ENCODE measurements around the gene MYO16.

The MYO16 gene

DNA sequence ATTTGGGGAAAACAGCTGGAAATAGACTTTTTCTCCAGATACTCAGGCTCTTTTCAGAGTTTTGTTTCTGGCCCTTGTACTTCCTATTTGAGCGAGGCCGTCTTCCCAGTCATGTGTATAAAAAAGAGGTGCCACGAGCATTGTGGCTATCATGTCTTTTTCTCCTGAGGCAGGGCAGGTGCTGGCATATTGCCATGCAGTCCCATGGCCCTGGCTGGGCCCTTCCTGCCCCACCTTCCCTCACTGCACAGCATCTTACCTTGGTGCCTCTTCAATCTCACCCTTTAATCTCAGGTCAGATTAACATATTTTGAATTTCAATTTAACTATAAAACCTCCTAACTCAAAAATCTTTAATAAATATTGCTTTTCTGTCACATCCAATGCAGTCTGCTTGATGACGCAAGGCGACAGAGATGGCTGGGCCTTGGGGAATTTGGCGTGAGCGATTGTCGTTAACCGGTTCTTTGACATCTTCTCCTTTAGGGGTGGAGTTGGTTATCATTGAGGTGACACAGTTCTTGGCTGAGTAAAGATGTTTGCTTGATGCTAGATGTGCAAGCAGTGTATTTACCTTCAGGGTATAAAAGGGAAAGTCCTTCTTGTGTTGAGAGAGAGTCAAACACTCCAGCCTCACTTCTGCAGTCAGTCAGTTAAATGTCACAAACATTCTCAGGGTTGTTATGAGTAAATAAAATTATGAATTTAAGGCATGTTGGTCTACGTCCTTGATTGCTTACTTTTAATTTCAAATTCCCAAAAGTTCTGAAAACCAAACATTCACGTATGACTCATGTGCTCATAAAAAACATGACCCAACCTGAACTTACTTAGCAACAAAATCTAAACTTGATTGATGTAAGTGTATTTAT lies 289.9 kb downstream of the MYO16 start:
- H3K27ac ChIP-seq = peak overlapping the region; percentile 53

DNA sequence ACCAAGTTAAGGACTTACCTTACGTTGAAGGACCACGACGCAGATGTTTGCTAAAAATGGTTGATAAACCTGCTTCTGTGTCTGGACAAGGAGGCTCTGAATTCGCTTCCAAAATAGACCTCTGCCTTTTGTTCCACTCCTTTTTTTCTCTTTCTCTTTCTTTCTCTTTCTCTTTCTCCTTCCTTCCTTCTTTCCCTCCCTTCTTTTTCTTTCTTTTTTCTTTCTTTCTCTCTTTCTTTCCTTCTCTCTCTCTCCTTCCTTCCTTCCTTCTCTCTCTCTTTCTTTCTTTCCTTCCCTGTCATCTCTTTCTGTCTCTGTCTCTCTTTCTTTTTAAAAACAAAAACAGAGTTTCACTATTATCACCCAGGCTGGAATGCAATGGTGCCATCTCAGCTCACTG lies 290.7 kb downstream of the MYO16 start:
- H3K27ac ChIP-seq = no peak overlapping the region; the same call in 1 of the 2 replicates
- TF ChIP-seq ZFX (IDR thresholded peaks at IDR 0.05) = no peak

More for the DNA sequence above, 289.9 kb downstream of the MYO16 start:
- no peak for TF ChIP-seq ZFX (IDR thresholded peaks at IDR 0.05)
- TF ChIP-seq, protein P1, sequence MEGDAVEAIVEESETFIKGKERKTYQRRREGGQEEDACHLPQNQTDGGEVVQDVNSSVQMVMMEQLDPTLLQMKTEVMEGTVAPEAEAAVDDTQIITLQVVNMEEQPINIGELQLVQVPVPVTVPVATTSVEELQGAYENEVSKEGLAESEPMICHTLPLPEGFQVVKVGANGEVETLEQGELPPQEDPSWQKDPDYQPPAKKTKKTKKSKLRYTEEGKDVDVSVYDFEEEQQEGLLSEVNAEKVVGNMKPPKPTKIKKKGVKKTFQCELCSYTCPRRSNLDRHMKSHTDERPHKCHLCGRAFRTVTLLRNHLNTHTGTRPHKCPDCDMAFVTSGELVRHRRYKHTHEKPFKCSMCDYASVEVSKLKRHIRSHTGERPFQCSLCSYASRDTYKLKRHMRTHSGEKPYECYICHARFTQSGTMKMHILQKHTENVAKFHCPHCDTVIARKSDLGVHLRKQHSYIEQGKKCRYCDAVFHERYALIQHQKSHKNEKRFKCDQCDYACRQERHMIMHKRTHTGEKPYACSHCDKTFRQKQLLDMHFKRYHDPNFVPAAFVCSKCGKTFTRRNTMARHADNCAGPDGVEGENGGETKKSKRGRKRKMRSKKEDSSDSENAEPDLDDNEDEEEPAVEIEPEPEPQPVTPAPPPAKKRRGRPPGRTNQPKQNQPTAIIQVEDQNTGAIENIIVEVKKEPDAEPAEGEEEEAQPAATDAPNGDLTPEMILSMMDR (conservative IDR thresholded peaks at IDR 0.05) = no peak

- TF ChIP-seq ZFX (IDR thresholded peaks at IDR 0.05) = no peak
- TF ChIP-seq, protein P1 (conservative IDR thresholded peaks at IDR 0.05) = no peak
- H3K27ac ChIP-seq = peak overlapping the region; percentile 7; the same call in 1 of the 2 replicates
Observed at GRCh38 chr13:108921238-108921637, 291.8 kb downstream of the MYO16 start.

DNA sequence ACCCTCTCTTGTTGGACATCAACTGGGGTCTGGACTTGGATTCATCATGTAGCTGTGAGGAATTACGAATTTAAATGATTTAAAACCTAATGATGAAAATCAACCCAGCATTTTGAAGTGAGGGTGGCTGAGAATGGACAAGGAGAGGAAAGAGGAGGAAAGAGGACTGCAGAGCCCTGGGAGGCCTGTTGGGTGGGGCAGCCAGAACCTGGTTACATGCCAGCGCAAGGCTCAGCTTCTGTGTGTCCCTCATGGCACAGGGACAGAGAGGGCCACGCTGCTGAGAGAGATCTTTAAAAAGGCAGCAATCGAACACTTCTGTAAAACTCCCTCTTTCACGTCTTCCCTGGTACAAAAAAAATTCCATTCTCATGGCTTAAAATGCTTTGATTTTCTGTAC lies 292.7 kb downstream of the MYO16 start:
- H3K27ac ChIP-seq = no peak overlapping the region
- no peak for TF ChIP-seq ZFX (IDR thresholded peaks at IDR 0.05)
- TF ChIP-seq, protein P1 (conservative IDR thresholded peaks at IDR 0.05) = no peak

DNA sequence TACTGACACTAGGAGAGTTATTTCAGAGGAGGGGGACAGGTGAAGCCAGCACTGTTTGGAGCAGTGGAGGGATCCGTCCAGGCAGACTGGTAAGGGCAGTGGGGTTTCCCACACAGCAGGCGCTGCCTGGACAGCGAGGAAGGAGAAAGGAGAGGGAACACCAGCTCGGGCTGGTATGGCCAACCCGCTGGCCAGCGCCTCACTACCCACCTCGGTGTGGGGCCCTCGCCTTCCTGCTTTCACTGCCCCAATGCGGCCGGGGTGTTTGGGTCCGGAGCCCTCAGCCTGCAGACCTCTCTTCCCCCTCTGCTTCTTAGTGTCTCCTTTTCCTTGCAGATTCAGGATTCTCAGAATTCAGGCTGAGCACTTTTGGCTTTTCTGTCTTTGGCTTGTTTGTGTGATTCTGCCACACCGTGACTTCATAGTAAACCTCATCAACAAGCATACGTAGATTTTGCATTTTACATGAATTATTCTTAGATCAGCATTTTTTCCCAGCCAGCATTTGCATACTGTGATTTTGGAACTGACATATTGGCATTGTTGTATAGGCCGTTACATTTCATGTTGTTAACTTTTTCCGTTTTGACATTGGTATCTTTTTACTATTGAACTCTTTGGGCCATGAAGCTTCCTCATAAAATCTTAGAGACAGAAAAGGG lies 294.1 kb downstream of the MYO16 start:
- TF ChIP-seq, protein P1 (conservative IDR thresholded peaks at IDR 0.05) = no peak
- TF ChIP-seq ZFX (IDR thresholded peaks at IDR 0.05) = no peak
- H3K27ac ChIP-seq = no peak overlapping the region

- TF ChIP-seq, protein P1 (conservative IDR thresholded peaks at IDR 0.05) = no peak
- H3K27ac ChIP-seq = no peak overlapping the region
Observed at GRCh38 chr13:108924134-108924533, 294.7 kb downstream of the MYO16 start.

DNA sequence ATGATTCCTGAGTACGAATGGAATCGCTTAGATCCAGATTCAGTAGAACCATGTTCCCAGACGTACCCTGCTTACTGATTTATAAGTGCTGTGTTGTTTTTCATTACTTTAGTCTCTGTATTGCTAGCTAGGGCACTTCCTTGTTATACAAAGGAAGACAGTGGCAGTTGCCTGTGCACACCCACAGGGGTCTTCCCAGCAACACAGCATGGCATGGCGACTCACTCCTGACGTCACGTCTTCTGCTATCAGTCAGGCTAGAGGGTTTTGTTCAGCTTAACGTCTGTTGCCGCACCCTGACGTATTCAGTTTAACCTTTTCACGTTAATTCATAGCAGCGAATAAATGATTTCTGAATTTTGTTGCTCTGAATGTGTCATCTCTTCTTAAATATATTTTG lies 295.1 kb downstream of the MYO16 start:
- no peak overlapping the region for H3K27ac ChIP-seq
- no peak for TF ChIP-seq ZFX (IDR thresholded peaks at IDR 0.05)
- TF ChIP-seq, protein P1 (conservative IDR thresholded peaks at IDR 0.05) = no peak

Measured in C4-2B (cell line).